SK-N-SH (cell line): ENCODE results near the gene GABRG3. TPM values are rescaled to one million over a fixed set of nuclear protein-coding genes. Genes with fewer than 3 reads are reported as not detected.

Source experiments
- CTCF ChIA-PET: fragments of 300-600, 350-600 bp; formaldehyde crosslinking; extraction: SDS; loops from one replicate; lab custom pipeline; 2021; lab: Yijun Ruan, JAX
- POLR2A ChIA-PET: fragments of 350-600 bp; sonication (Branson Sonifier 250); formaldehyde crosslinking; extraction: SDS; loops from one replicate; lab custom pipeline; 2020; ENCODE audit warnings: antibody characterized with exemption, inconsistent platforms; lab: Yijun Ruan, JAX
- DNase-seq: peaks from one replicate; pipeline ENCODE4 v3.0.0; 2012
- H2AFZ ChIP-seq: fragments of 200-600 bp; sonication (generic); 2 replicates; pipeline ENCODE4 v1.8.1; 2016; ENCODE audit warnings: antibody characterized with exemption, mild to moderate bottlenecking, low read depth
- H3F3A ChIP-seq: fragments of 200-600 bp; sonication (generic); replicated peaks from 2 replicates; pipeline ENCODE3; 2016; ENCODE audit warnings: antibody characterized with exemption, mild to moderate bottlenecking; ENCODE audit not compliant: insufficient read depth
- H3K27ac ChIP-seq, 2 experiments: fragments of 200-500 bp in 1 of 2; fragments of 200-600 bp in 1 of 2; sonication (Bioruptor generic) in 1 of 2; sonication (generic), shearing (Covaris generic) in 1 of 2; 2 replicates each; pipeline versions ENCODE4 v1.5.1 to v1.6.1; 2014 to 2016; ENCODE audit warnings: low read depth in 2 of 2, inconsistent platforms in 1 of 2, low read length in 1 of 2, mild to moderate bottlenecking in 1 of 2, mixed read lengths in 1 of 2
- H3K27me3 ChIP-seq: fragments of 200-600 bp; sonication (generic), shearing (Covaris generic); 2 replicates; pipeline ENCODE4 v1.6.1; 2016; ENCODE audit warnings: mixed run types; ENCODE audit not compliant: insufficient read depth
- H3K36me3 ChIP-seq, 2 experiments: fragments of 200-500 bp in 1 of 2; fragments of 200-600 bp in 1 of 2; sonication (Bioruptor generic) in 1 of 2; sonication (generic) in 1 of 2; replicated peaks in 1 of 2; 2 replicates each; pipeline versions ENCODE3 to v1.5.1; 2014 to 2016; ENCODE audit warnings: low read length in 1 of 2, mild to moderate bottlenecking in 1 of 2; ENCODE audit not compliant: insufficient read depth in 2 of 2, control insufficient read depth in 1 of 2
- H3K4me1 ChIP-seq, 2 experiments: fragments of 200-500 bp in 1 of 2; fragments of 200-600 bp in 1 of 2; sonication (Bioruptor generic) in 1 of 2; sonication (generic), shearing (Covaris generic) in 1 of 2; 2 replicates each; pipeline versions ENCODE4 v1.5.1 to v1.6.1; 2014 to 2016; ENCODE audit warnings: low read depth in 1 of 2, low read length in 1 of 2, mixed run types in 1 of 2; ENCODE audit not compliant: insufficient read depth in 2 of 2, control insufficient read depth in 1 of 2
- H3K4me2 ChIP-seq: fragments of 200-600 bp; sonication (generic), shearing (Covaris generic); 2 replicates; pipeline ENCODE4 v1.6.1; 2017; ENCODE audit warnings: mixed run types
- H3K4me3 ChIP-seq, 2 experiments: fragments of 200-500 bp in 1 of 2; fragments of 200-600 bp in 1 of 2; sonication (Bioruptor generic) in 1 of 2; sonication (generic), shearing (Covaris generic) in 1 of 2; 2 replicates each; pipeline versions ENCODE4 v1.5.1 to v1.8.1; 2014 to 2016; ENCODE audit warnings: low read depth in 2 of 2, inconsistent platforms in 1 of 2, low read length in 1 of 2, mild to moderate bottlenecking in 1 of 2, mixed read lengths in 1 of 2, moderate library complexity in 1 of 2
- H3K79me2 ChIP-seq: fragments of 200-600 bp; sonication (generic); 2 replicates; pipeline ENCODE4 v1.8.1; 2017; ENCODE audit warnings: mild to moderate bottlenecking; ENCODE audit not compliant: insufficient read depth
- H3K9ac ChIP-seq: fragments of 200-600 bp; sonication (generic); 2 replicates; pipeline ENCODE4 v1.6.1; 2017; ENCODE audit warnings: mixed run types
- H3K9me2 ChIP-seq: fragments of 200-600 bp; sonication (generic); 2 replicates; pipeline ENCODE4 v1.6.1; 2017; ENCODE audit warnings: mixed run types
- H3K9me3 ChIP-seq: fragments of 200-600 bp; sonication (generic); 2 replicates; pipeline ENCODE4 v1.6.1; 2017; ENCODE audit warnings: mixed run types, mild to moderate bottlenecking, moderate library complexity
- H4K20me1 ChIP-seq: fragments of 200-600 bp; sonication (generic); 2 replicates; pipeline ENCODE4 v1.6.1; 2017; ENCODE audit warnings: mild to moderate bottlenecking, mixed run types; ENCODE audit not compliant: insufficient read depth
- CHD2 ChIP-seq: fragments of 150-350 bp; IDR thresholded peaks from 2 replicates; pipeline ENCODE4 v1.6.1; 2018; ENCODE audit warnings: low read length; ENCODE audit not compliant: partially characterized antibody
- EP300 ChIP-seq, 2 experiments: IDR thresholded peaks; 2 replicates each; pipeline versions ENCODE4 v1.4.0 to v1.6.1; 2012; ENCODE audit warnings: borderline replicate concordance in 1 of 2, low read depth in 1 of 2, low read length in 1 of 2
- EZH2phosphoT487 ChIP-seq: fragments of 200-600 bp; sonication (generic); IDR thresholded peaks from 2 replicates; pipeline ENCODE4 v1.6.1; 2017; ENCODE audit warnings: low read depth, mixed run types, mild to moderate bottlenecking, antibody characterized with exemption, moderate library complexity, borderline replicate concordance
- FOSL2 ChIP-seq: IDR thresholded peaks from 2 replicates; pipeline ENCODE4 v1.4.0; 2012; ENCODE audit warnings: low read depth, mild to moderate bottlenecking, moderate library complexity, borderline replicate concordance
- NRF1 ChIP-seq: IDR thresholded peaks from 2 replicates; pipeline ENCODE4 v1.6.1; 2012; ENCODE audit warnings: low read depth, mild to moderate bottlenecking, low read length
- POLR2AphosphoS5 ChIP-seq: IDR thresholded peaks from 2 replicates; pipeline ENCODE4 v1.6.1; 2012; ENCODE audit warnings: low read depth, low read length
- RAD21 ChIP-seq: IDR thresholded peaks from 2 replicates; pipeline ENCODE4 v1.6.1; 2012; ENCODE audit warnings: mild to moderate bottlenecking, low read length
- RCOR1 ChIP-seq: fragments of 150-350 bp; IDR thresholded peaks from 2 replicates; pipeline ENCODE4 v1.6.1; 2017; ENCODE audit warnings: antibody characterized with exemption, low read length
- RFX5 ChIP-seq: IDR thresholded peaks from 2 replicates; pipeline ENCODE4 v1.6.1; 2012; ENCODE audit warnings: mild to moderate bottlenecking, improper control_type of control experiment, low read length
- RXRA ChIP-seq: IDR thresholded peaks from 2 replicates; pipeline ENCODE4 v1.4.0; 2012; ENCODE audit warnings: low read depth, mild to moderate bottlenecking, borderline replicate concordance
- USF1 ChIP-seq: IDR thresholded peaks from 2 replicates; pipeline ENCODE4 v1.4.0; 2012; ENCODE audit warnings: low read depth, borderline replicate concordance
- ZBTB33 ChIP-seq: IDR thresholded peaks from 2 replicates; pipeline ENCODE4 v1.4.0; 2012; ENCODE audit warnings: low read depth, borderline replicate concordance
- WGBS: methylation state at CpG from one replicate; pipeline ENCODE4 v1.1.6; 2017; ENCODE audit warnings: low lambda C conversion rate; 5-methylcytosine and 5-hydroxymethylcytosine counted together
- polyA plus RNA-seq, 3 experiments: library from polyadenylated mRNA; depleted of rRNA; stranded (reverse); fragments of >200 nt; gene quantifications; 2 replicates each; pipeline ENCODE4 v1.2.3, GENCODE V29; 2012
- TF ChIP-seq, protein P1 (sequence below): fragments of 150-350 bp; IDR thresholded peaks from 2 replicates; pipeline ENCODE4 v1.6.1; 2016; ENCODE audit warnings: mild to moderate bottlenecking, low read depth, low read length
- TF ChIP-seq, protein P2 (sequence below): fragments of 150-350 bp; IDR thresholded peaks from 2 replicates; pipeline ENCODE4 v1.6.1; 2017; ENCODE audit warnings: antibody characterized with exemption, low read length, low read depth, borderline replicate concordance

GABRG3 gene
- polyA plus RNA-seq, 1 of the 3 experiments (the other 2 are of a cell fraction), result not detected

DNA sequence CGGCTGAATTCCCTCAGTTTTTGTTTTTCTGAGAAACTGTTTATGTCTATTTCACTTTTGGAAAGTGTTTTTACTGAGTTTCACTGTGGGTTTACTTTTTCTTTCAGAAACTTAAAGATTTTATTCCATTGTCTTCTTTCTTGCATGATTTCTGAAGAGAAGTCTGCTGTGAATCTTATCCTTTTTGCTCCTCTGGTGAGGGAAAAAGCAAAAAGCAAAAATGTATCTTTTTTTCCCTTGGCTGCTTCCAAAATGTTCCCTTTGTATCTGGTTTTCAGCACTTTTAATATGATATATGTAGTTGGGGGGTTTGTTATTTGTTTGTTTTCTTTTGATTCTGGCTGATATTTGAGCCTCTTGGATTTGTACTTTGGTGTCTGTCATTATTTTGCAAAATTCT is 538.0 kb downstream of the GABRG3 start:
- Histone ChIP-seq H3F3A (no peaks in the 10 kb centered on the region), H3K4me3 (no peak overlapping the region), H3K27ac (no peak overlapping the region), H3K9me3 (no peaks in the 10 kb centered on the region), H3K4me1 (no peaks in the 10 kb centered on the region), H4K20me1 (no peaks in the 10 kb centered on the region), H2AFZ (no peak overlapping the region), H3K9ac (no peak overlapping the region), H3K9me2 (no peaks in the 10 kb centered on the region), H3K4me2 (no peak overlapping the region), H3K79me2 (no peaks in the 10 kb centered on the region), H3K36me3 (no peaks in the 10 kb centered on the region), H3K27me3 (no peaks in the 10 kb centered on the region)
- 31% methylated on average over 1 of the region's 1 CpG for WGBS
- TF ChIP-seq FOSL2 (no peak), ZBTB33 (no peak), RXRA (no peak), RCOR1 (no peak), EP300 (IDR thresholded peaks at IDR 0.05; ENCODE audit: borderline replicate concordance in 1 of 2, low read depth in 1 of 2, low read length in 1 of 2) (no peak), RFX5 (no peak), RAD21 (no peak), NRF1 (no peak), EZH2phosphoT487 (no peak), POLR2AphosphoS5 (no peak), CHD2 (no peak), USF1 (no peak)
- TF ChIP-seq, protein P1, sequence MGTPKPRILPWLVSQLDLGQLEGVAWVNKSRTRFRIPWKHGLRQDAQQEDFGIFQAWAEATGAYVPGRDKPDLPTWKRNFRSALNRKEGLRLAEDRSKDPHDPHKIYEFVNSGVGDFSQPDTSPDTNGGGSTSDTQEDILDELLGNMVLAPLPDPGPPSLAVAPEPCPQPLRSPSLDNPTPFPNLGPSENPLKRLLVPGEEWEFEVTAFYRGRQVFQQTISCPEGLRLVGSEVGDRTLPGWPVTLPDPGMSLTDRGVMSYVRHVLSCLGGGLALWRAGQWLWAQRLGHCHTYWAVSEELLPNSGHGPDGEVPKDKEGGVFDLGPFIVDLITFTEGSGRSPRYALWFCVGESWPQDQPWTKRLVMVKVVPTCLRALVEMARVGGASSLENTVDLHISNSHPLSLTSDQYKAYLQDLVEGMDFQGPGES, result no peak
- TF ChIP-seq, protein P2, sequence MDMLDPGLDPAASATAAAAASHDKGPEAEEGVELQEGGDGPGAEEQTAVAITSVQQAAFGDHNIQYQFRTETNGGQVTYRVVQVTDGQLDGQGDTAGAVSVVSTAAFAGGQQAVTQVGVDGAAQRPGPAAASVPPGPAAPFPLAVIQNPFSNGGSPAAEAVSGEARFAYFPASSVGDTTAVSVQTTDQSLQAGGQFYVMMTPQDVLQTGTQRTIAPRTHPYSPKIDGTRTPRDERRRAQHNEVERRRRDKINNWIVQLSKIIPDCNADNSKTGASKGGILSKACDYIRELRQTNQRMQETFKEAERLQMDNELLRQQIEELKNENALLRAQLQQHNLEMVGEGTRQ, result no peak
- no peak for DNase-seq
- ChIA-PET CTCF (no interaction called here), POLR2A (no interaction called here)
